ENCODE results near the gene PPFIBP1. TPM values are rescaled to one million over a fixed set of nuclear protein-coding genes. Genes with fewer than 3 reads are reported as not detected.
A peak's percentile ranks its signal among the peaks of the same experiment; 100 is the strongest.

The PPFIBP1 gene
- total and polyA plus RNA-seq, 2 of the 13 experiments (the other 11 are each of a cell fraction or from before 2014, with no cell fraction given), result 16.2 to 21.8 TPM

- DNase-seq (ENCODE audit: low spot score) (no peak), ATAC-seq (no peak), FAIRE-seq (no peak)
- Histone ChIP-seq H3K4me2 (ENCODE audit: low read depth, low read length) (0 out of 2 replicates have a peak overlapping the region, but pooled peaks have one; percentile 21), H3K9ac (ENCODE audit: insufficient read depth, low read depth, low read length) (no peak overlapping the region), H3K4me1 (ENCODE audit: insufficient read depth, low read length) (peaks cover 7% of the 10 kb centered on the region; the same call in 1 of the 2 replicates), H3K79me2 (ENCODE audit: insufficient read depth, low read length) (no peaks in the 10 kb centered on the region), H2AFZ (ENCODE audit: low read length) (no peak overlapping the region), H3K4me3 (replicated peaks in 1 of 3; ENCODE audit: insufficient read depth in 1 of 3, low read depth in 2 of 3, low read length in 3 of 3) (no peak overlapping the region), H3K27me3 (ENCODE audit: control insufficient read depth in 1 of 2, insufficient read depth in 2 of 2, low read length in 2 of 2) (peaks cover 0 to 6% of the 10 kb centered on the region in 2 experiments; a peak in 1 of 5 replicates), H3K9me3 (ENCODE audit: low read length) (no peaks in the 10 kb centered on the region), H4K20me1 (ENCODE audit: insufficient read depth, low read length) (no peaks in the 10 kb centered on the region), H3K36me3 (replicated peaks in 1 of 2; ENCODE audit: control insufficient read depth in 1 of 2, insufficient read depth in 2 of 2, low read length in 2 of 2) (no peaks in the 10 kb centered on the region), H3K27ac (ENCODE audit: extremely low read length, insufficient read depth, low read length) (no peak overlapping the region)
- ChIA-PET POLR2A (no interaction called here), CTCF (ENCODE audit: low intra/inter-chr PET ratio, low total read pairs) (no interaction called here)
- intact Hi-C loops (cut with micrococcal nuclease; ENCODE audit: unreplicated experiment), result no loop called here
- in situ Hi-C loops (cut with HindIII; ENCODE audit: extremely low pct_ligation_motif_present, low pct_unique_long_range_greater_than_20kb), result no loop called here
- no TSS peak for BruUV-seq (replicated peaks)
- WGBS (ENCODE audit: low lambda C conversion rate), result 7% methylated on average over 7 of the region's 7 CpGs
- TF ChIP-seq PHF8 (CRISPR knock-in tag; IDR thresholded peaks at IDR 0.05), result no peak
- 0 out of 2 replicates have a peak, but pooled peaks have one; percentile 32 for TF ChIP-seq ZMYM3 (CRISPR knock-in tag; IDR thresholded peaks at IDR 0.05)
- TF ChIP-seq IRF1 (CRISPR knock-in tag; IDR thresholded peaks at IDR 0.05; ENCODE audit: low read depth), result no peak
- no peak for TF ChIP-seq GRHL1 (CRISPR knock-in tag; conservative IDR thresholded peaks at IDR 0.05)
- peak; percentile 85 for TF ChIP-seq ZNF629 (CRISPR knock-in tag; conservative IDR thresholded peaks at IDR 0.05)
Measured at GRCh38 chr12:27513155-27513824, 10.7 kb upstream of the PPFIBP1 start.
